ENCODE data around the gene PLOD1.

The PLOD1 gene

DNA sequence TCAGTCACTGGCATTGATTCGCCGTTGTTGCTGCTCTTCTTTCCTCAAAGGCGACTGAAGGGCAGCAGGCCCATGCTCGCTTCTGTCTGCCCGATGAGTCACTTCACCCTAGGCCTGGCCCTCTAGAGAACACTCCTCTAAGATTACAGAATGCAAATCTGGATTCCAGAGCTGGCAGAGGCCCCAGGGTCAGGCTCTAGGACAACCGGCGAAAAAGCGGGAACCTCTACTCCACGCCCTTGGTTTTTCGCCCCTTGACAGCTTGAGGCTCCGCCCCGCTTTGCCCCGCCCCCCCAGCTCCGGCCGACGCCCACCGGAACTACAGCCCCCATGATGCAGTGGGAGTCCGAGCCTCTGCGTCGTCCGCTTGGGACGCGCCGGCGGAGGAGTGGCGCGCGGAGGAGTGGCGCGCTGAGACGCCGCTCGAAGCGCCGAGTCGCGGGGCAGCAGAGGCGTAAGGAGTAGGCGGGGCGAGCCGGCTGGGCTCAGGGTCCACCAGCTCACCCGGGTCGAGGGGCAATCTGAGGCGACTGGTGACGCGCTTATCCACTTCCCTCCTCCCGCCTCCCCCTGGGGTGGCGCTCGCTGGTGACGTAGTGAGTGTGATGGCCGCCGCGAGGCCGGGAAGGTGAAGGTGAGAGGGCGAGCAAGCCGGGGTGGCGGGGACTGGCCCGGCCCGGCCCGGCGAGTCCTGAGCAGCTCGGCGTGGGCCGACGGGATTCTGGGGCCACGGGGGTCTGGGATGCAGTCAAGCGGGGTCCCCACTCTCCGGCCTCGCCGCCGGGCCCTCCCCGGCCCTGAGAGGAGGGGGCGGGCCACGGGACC, 45.5 kb downstream of the PLOD1 start, which contains the start of gene MFN2:
Gene MFN2 (plus strand): TSS at position 594 of the 825 bp plus-strand sequence. CDS start 8,725 bp downstream, outside the sequence.
- DNase-seq (ENCODE audit: low spot score): peak; percentile 93

DNA sequence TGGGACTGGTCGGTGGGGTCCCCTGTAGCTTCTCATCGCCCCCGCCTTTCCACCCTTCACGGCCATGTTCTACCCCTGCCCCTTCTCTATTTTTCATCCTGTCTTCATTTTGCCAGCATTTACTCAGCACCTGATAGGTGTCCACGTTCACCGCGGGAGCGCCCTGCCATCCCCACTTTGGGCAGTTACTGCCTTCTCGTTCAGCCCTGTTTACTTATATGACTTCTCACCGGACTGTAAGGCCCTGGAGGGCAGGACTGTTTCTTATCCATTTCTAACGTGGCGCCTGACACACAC, 46.1 kb downstream of the PLOD1 start:
- no peak for DNase-seq (ENCODE audit: low spot score)

DNA sequence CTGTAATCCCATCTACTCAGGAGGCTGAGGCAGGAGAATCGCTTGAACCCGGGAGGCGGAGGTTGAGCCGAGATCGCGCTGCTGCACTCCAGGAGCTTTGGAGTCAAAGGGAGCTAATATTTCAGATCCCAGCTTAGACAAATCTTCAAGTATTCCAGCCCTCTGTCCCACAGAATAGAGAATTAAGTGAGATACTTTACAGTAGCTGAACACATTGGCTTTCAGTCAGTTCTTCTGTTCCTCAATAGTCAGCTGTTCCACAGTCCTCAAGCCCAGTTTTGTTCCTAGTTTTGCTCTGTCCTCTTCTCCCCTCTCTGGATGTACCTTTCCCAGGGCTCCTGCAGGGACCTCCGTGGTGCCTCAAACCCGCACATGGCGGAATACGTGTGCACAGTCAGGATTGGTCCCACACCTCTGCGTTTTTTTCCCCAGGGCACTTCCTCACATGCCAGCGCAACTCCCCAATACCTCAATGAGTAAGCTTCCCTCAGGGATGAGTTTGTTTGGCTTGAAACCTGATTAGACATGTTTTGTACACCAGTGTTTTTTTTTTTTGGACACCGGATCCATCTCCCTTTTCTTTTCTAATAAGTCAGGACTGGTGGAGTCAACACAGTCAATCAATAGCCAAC, 47.0 kb downstream of the PLOD1 start:
- DNase-seq (ENCODE audit: low spot score): no peak

DNA sequence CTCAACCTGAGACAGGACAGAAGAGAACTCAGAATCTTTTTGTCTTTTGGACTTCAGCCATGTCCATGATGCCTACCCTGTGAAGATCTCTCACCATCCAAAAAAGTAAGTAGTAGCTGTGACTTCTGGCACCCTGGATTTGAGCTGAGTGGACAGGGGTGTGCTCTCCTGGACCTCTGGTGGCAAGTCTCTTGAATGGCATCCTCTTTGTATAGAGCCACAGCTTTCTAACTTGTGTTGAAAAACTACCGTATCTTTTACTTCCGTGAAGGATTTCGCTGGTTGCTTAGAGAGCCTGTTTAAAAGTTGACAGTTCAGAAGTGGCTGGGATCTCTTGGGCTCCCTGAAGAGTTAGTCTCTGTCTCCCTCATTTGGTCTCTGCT, 47.5 kb downstream of the PLOD1 start:
- no peak for DNase-seq (ENCODE audit: low spot score)

DNA sequence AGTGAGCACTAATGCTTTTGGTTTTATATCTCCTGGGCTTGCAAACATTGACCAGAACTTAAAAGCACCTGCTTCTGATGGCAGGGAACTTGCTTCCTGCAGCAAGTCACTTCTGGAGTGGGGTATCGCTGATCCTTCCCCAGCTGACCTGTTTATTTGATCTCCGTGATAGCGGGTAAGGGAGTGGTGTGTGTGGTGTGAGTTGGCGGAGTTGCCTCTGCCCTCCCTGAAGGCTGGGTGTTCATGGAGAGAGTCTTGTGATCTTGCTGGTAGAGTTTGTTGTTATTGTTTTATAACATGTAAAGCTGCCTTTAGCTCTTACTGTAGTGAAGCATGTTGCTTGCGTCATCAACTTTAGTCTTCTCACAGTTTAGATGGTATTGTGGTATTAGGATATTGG, 49.6 kb downstream of the PLOD1 start:
- DNase-seq (ENCODE audit: low spot score): no peak

DNA sequence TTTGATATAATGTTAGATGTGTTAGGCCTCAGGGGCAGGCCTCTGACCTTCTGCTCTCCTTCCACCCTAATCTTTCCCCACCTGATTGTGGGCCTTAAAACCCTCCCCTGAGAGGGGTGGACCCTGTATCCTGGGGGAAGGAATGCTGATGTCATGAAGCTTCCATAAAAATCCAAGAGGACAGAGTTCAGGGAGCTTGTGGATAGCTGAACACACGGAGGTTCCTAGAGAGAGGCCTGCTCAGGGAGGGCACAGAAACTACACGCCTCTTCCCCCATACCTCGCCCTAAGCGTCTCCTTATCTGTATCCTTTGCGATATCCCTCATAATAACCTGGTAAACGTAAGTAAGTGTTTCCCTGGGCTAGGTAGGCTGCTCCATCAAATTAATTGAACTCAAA, 50.1 kb downstream of the PLOD1 start:
- DNase-seq (ENCODE audit: low spot score): no peak

DNA sequence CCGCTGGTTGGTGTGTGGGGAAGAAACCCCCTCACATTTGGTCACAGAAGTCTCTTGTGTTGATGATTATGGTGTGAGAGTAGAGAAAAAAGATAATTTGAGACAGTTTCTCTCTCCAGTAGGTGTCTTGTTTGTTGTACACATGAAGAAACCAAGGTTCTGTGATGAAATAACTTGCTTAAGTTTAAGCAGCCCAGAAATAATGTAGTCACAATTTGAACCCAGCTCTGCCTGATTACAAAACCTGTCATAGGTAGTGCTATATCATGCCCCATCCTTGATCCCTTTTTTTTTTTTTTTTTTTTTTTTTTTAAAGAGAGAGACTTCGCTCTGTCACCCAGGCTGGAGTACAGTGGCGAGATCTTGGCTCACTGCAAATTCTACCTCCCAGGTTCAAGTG, 50.7 kb downstream of the PLOD1 start:
- DNase-seq (ENCODE audit: low spot score): no peak

DNA sequence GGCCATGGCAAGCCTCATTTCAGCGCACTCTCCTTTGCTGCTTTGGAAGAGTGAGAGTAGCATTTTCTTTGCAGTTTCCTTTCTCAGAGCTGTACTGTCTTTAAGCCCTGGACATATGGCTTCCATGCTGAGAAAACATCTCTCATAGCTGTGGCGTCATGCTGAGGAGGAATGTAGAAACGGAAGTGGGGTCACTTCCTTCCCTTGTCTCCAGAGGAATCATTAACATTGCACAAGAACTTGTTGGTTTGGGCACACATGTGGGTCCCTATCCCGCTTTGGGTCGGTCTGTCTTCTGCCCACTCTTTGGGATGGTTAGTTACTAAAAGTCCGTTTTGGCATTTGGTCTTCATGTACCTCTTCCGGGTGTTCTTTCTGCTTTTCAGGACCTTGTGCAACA, 51.3 kb downstream of the PLOD1 start:
- DNase-seq (ENCODE audit: low spot score): no peak

DNA sequence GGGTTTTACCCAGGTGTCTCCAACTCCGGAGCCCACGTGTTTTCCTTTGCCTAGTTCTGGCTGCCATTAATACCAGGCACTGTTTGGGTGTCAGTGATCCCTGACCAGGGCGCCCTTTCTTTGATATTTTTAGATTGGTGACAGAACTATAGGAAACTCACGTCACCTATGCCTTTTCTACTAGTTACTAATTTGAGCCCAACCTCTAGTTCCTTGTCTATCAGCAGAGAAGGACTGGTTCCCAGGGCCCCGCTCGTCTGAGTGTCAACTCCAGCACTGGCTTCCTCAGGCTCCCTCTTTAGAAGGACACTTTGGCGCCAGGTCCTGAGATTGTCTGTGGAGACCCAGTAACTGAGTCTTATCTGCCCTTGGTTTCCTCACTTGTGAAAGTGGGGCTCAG, 55.2 kb downstream of the PLOD1 start:
- no peak for DNase-seq (ENCODE audit: low spot score)

DNA sequence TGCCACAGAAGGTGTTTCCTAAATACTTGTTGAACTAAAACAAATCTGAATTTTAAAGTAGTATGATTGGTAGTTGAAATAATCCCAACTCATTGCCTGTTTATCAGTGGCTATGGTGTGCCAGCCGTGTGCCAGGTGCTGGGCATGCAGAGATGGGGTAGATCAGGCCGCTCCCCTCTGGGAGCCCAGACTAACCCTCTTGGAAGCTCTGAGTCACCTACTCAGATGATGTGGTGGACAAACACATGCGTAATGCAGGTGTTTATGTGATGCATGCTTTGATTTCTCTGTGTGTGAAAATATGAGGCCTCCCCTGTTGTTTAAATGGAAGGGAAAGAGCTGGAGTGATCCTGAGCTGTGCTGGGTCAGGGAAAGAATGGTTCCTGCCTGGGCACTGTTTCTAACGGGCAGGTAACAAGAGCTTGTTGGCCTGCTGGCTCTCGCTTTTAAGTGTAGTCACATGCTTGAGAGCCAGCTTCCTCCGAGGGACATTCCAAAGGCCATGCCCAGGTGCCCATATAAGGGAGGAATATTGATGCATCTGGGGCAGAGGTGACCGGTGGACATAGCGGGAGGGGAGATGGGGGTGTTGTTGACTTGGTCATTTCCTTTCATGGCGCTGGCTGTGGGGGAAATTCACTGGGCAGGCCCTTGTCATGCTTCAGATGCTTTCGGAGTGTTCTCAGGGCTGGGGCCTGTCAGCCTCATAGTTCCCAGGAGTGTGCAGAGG, 56.0 kb downstream of the PLOD1 start:
- DNase-seq (ENCODE audit: low spot score): no peak

DNA sequence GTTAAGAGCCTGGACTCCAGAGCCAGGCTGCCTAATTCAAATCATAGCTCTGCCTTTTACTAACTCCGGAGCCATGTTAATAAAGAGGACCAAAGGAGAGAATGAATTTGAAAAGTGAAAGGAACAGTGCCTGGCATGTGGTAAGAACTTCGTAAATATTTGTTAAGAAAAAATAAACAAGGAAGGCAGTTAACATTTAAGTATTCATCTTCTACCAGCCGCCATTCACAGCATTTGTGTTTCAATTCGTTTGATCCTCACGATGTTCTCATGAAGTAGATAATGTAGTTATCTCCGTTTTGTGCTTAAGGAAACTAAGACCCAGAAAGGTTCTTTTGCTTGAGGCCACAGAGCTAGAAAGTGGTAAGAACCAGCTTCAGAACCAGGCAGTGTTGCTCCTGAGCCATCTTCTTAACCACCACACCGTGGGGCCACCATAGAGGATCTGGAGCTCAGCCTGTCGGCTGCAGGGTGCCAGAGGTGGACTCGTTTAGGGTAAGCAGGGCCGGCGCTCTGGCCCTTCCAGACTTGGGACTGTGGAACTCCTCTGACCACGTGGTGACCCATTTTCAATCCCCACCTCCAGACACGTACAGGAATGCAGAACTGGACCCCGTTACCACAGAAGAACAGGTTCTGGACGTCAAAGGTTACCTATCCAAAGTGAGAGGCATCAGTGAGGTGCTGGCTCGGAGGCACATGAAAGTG, 57.6 kb downstream of the PLOD1 start:
- DNase-seq (ENCODE audit: low spot score): no peak

DNA sequence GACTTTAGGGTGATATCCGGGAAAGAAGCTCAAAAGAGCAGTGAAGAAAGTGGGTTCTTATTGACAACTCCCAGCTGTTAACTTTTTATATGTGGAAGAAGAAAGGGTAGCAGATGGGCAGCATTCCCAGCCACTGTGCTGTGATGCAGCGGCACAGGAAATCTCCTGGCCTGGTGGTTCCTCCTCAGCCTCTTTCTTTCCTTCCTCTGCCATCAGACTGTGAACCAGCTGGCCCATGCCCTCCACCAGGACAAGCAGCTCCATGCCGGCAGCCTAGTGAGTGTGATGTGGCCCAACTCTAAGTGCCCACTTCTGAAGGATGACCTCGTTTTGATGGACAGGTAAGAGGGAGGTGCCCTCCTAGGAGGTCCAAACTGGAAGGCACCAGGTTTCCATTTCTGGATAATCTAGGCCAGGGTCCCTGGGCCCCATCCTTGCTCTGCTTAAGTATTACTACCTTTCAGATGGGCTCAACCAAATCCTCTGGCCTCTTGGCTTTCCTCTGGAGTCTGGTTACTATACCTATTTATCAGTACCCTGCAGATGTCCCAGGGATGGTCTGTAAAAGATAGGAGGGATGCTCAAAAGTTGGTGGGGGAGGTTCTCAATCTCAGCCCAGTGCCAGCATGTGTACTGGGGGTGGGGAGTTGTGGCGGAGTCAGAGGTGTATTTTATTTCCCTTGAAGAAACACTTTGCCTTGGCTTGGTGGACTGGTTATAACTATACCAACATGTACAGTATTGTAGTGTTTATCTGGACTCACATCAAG, 62.7 kb downstream of the PLOD1 start:
- no peak for DNase-seq (ENCODE audit: low spot score)

DNA sequence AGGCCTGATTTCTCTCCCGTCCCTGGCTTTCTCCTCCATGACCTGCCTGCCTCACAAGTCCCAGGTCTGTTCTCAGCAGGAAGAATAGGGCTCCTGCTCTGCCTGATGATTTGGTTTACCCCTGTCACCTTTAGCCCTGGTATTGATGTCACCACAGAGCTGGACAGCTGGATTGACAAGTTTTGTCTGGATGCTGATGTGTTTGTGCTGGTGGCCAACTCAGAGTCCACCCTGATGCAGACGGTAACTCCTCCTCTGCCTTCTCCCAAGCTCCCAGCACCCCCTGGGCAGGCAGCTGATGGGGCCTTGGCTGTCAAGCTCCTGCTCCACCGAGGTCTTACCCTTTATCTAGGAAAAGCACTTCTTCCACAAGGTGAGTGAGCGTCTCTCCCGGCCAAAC, 64.1 kb downstream of the PLOD1 start:
- DNase-seq (ENCODE audit: low spot score): no peak

DNA sequence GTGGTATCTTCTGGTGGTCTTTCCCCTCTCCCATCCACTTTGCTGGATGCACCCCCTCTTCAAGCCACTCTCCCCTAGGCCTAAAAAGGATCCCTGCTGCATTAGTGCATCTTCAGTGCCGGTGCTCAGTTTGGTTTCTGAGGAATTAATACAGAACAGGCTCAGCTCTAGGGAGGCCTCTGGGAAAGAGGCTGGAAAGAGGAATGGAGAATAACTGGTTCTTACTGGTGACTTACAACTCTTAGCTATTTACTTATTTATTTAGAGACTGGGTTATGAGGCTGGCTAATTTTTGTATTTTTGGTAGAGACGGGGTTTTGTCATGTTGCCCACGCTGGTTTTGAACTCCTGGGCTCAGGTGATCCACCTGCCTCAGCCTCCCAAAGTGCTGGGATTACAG, 64.7 kb downstream of the PLOD1 start:
- DNase-seq (ENCODE audit: low spot score): no peak

DNA sequence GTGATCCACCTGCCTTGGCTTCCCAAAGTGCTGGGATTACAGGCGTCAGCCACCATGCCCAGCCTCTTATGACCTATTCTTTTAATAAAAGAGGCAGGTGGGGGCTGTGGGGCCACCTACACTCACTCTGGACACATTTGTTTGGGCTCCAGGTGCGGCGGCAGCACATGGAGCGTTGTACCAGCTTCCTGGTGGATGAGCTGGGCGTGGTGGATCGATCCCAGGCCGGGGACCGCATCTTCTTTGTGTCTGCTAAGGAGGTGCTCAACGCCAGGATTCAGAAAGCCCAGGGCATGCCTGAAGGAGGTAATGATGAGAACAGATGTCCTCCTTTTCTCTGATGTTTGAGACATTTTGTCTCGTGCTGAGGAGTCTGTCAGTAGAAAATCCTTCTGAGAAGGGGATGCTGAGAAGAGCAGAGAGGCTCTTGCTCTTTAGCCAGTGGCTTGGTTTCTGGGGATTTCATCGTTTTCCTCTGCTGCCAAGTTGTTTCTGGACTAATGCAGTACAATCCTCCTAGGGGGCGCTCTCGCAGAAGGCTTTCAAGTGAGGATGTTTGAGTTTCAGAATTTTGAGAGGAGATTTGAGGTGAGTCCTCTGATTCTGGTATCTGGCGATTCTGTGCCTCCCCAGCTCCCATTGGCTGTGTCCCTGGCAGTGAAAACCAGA, 66.9 kb downstream of the PLOD1 start:
- no peak for DNase-seq (ENCODE audit: low spot score)

DNA sequence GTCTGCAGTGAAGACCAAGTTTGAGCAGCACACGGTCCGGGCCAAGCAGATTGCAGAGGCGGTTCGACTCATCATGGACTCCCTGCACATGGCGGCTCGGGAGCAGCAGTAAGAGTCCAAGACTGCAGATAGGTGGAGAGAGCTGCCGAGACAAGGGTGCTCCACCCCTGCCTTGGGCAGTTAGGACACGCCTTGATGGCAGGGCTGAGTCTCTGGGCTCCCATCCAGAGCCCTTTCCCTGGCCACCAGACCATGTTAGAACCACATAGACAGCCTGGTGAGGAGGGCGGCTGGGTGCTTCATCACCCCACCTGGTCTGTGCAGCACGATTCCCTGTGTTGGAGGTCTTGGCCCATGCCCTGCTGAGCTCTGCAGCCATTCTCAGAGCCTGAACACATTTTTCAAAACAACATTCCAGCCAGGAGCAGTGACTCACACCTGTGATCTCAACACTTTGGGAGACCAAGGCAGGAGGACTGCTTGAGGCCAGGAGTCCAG, 67.5 kb downstream of the PLOD1 start:
- no peak for DNase-seq (ENCODE audit: low spot score)

DNA sequence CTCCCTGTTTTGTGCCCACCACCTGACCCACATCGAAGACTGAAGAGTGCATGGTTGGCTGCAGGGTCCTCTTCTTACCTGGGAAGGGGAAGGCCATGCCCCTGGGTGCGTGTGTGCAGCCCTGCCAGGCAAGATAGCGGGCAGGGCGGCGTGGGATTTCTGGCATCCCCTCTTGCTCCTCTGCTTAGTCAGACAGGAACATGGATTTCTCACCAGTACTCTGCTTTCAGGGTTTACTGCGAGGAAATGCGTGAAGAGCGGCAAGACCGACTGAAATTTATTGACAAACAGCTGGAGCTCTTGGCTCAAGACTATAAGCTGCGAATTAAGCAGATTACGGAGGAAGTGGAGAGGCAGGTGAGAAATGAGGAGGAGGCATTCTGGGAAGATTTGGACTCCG, 69.2 kb downstream of the PLOD1 start:
- DNase-seq (ENCODE audit: low spot score): no peak

DNA sequence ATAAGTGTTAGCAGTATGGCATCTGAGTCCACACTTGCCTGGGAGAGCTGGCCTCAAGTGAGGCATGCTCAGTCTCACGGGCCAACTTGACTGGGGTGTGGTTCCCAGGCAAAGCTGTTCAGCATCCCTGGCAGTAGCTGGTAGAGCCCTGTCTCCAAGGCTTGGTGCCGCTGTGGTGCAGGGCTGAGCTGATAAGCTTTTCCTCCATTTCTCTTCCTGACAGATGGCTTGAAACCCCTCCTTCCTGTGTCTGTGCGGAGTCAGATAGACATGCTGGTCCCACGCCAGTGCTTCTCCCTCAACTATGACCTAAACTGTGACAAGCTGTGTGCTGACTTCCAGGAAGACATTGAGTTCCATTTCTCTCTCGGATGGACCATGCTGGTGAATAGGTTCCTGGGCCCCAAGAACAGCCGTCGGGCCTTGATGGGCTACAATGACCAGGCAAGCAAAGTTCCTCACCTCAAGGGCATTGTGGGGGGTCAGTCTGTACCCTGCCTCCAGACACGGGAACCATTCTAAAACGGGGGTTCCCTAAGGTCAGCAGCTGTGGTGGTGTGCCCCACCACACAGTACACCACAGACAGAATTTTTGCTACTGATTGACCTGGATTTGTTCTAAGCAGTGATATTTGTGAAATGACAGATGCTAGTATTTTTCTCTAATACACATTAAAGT, 71.1 kb downstream of the PLOD1 start:
- no peak for DNase-seq (ENCODE audit: low spot score)

DNA sequence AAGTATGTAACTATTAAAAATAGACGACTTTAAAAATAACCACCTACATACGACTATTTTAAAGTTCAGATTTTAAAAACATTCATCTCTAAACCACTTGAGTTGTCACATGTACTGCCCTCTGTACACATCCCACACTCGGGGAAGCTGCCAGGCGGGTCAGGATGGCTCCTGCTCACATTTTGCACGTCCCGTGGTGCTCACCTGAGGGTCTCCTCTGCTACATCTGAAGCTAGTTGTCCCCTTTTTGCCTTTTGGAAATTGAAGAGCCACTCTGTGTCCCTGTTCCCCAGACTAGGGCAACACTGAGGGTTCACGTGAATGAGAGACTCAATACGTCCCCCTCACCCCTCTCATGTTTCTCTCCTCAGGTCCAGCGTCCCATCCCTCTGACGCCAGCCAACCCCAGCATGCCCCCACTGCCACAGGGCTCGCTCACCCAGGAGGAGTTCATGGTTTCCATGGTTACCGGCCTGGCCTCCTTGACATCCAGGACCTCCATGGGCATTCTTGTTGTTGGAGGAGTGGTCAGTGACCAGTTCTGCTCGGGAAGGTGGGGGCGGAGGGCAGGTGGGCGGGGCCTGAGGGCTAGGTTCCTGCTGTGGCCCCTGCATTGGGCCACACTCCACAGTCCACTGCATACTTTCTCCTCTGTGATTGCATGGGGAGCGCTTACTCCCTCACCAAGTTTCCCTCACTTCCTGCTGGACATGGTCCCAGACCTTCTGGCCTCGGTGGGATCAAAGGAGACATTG, 71.8 kb downstream of the PLOD1 start:
- no peak for DNase-seq (ENCODE audit: low spot score)

DNA sequence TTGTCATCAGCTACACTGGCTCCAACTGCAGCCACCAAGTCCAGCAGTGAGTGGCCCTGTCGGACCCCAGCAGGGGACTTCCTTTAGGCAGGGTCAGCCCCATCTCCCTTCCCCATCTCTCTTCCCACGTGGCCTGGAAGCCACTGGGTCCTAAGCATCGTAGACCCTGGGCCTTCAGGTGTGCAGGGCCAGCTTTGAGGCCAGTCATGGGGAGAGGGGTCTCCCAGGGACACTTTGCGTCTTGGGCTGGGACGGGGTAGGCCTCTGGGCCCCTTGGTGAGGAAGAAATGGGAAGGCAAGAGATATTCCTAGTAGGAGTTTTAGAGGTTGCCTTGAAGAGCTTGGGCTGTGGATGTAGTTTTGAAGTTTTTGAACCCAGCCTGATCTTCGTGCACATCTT, 72.7 kb downstream of the PLOD1 start:
- DNase-seq (ENCODE audit: low spot score): no peak
